Activated naive CD4-positive, alpha-beta T cell treated with anti-CD3 and anti-CD28 coated beads for 36 hours (primary cell): Measurements from ENCODE around the gene PTER. TPM values are rescaled to one million over a fixed set of nuclear protein-coding genes. Genes with fewer than 3 reads are reported as not detected.

ENCODE experiments used
- CTCF ChIA-PET: fragments of 350-600 bp; sonication (Branson Sonifier 250); formaldehyde crosslinking; loops from one replicate; lab custom pipeline; 2021; ENCODE audit warnings: antibody characterized with exemption; lab: Charles Lee
- DNase-seq: peaks from one replicate; pipeline ENCODE4 v3.0.0-alpha.2; 2020
- H3K27ac Mint-ChIP-seq: one replicate; pipeline ENCODE4 v1.8.0; 2021; ENCODE audit warnings: mild to moderate bottlenecking, mixed read lengths
- H3K27me3 Mint-ChIP-seq: one replicate; pipeline ENCODE4 v1.8.0; 2021; ENCODE audit warnings: low read depth, mixed read lengths
- H3K36me3 Mint-ChIP-seq: one replicate; pipeline ENCODE4 v1.8.0; 2021; ENCODE audit warnings: low read depth, mixed read lengths
- H3K4me1 Mint-ChIP-seq: one replicate; pipeline ENCODE4 v1.8.0; 2021; ENCODE audit warnings: low read depth, mixed read lengths
- H3K4me3 Mint-ChIP-seq: one replicate; pipeline ENCODE4 v1.8.0; 2021; ENCODE audit warnings: mild to moderate bottlenecking, moderate library complexity, mixed read lengths
- H3K9me3 Mint-ChIP-seq: one replicate; pipeline ENCODE4 v1.8.0; 2021; ENCODE audit warnings: mixed read lengths
- intact Hi-C: fragments of 100-400 bp; cut with micrococcal nuclease; formaldehyde crosslinking; loops from one replicate; pipeline ENCODE4 v1.15.1; 2023
- total RNA-seq, 2 experiments: library from RNA; stranded (reverse); gene quantifications; one replicate each; pipeline ENCODE4 v1.2.3, GENCODE V29; 2021

Gene PTER
- total RNA-seq, 2 experiments from 2014 or later = 15.0 to 16.7 TPM

- Mint-ChIP-seq H3K36me3 (no peaks in the 10 kb centered on the region), H3K27me3 (peaks cover 38% of the 10 kb centered on the region), H3K9me3 (no peaks in the 10 kb centered on the region), H3K4me1 (no peaks in the 10 kb centered on the region), H3K27ac (no peak overlapping the region), H3K4me3 (no peak overlapping the region)
- CTCF ChIA-PET = no interaction called here
- DNase-seq = no peak
- intact Hi-C loops = no loop called here
Measured at GRCh38 chr10:16562891-16563290, 126.1 kb downstream of the PTER start.

Other genes with a start within 250 kb of the PTER start
- under 1 TPM in 1 of 2 experiments, not detected in 1; 0.07 TPM for gene C1QL3, start 84.9 kb downstream of the PTER start, total RNA-seq